Sigmoid colon (tissue), 4 donors: ENCODE data around the gene GRIN2A.

Source experiments
- CTCF ChIP-seq, 4 experiments: fragments of 450-650 bp in 3 of 4; fragments of 200-600 bp in 1 of 4; IDR thresholded peaks; one replicate each; pipeline ENCODE4 v1.5.1; 2016 to 2019; ENCODE audit warnings: antibody characterized with exemption in 4 of 4, mild to moderate bottlenecking in 3 of 4, moderate library complexity in 2 of 4
- EP300 ChIP-seq, 4 donors: sonication (generic); formaldehyde crosslinking; IDR thresholded peaks; one replicate each; pipeline ENCODE4 v1.6.1; 2017; ENCODE audit warnings: antibody characterized with exemption in 4 of 4
- POLR2A ChIP-seq, 2 donors: fragments of 450-650 bp; IDR thresholded peaks; one replicate each; pipeline ENCODE4 v1.6.1; 2016; ENCODE audit warnings: antibody characterized with exemption in 2 of 2, mild to moderate bottlenecking in 2 of 2, moderate library complexity in 2 of 2
- POLR2AphosphoS5 ChIP-seq, 4 donors: sonication (generic); formaldehyde crosslinking; IDR thresholded peaks; one replicate each; pipeline ENCODE4 v1.6.1; 2017; ENCODE audit warnings: antibody characterized with exemption in 4 of 4

- TF ChIP-seq CTCF (IDR thresholded peaks at IDR 0.05) (no peak), EP300 (IDR thresholded peaks at IDR 0.05) (no peak), POLR2A (IDR thresholded peaks at IDR 0.05) (no peak), POLR2AphosphoS5 (IDR thresholded peaks at IDR 0.05) (no peak)
Measured at GRCh38 chr16:9978160-9978725, 204.0 kb downstream of the GRIN2A start.
